ENCODE results near the gene ADH5. TPM values are rescaled to one million over a fixed set of nuclear protein-coding genes. Genes with fewer than 3 reads are reported as not detected.
"Not testable (repeated sequence)": the region's sequence is repeated elsewhere in the genome, so short reads cannot be mapped to it uniquely, and the experiment has no call there.

Gene ADH5
- total and polyA plus RNA-seq, 9 donors: 79.5 to 227 (median 161) TPM

GRCh38 chr4:99076292-99076976 is 12.2 kb downstream of the ADH5 start:
- Histone ChIP-seq H3K4me1 (ENCODE audit: insufficient read depth) (no peaks in the 10 kb centered on the region), H3K4me3 (no peak overlapping the region)

GRCh38 chr4:99074816-99075215 is 13.8 kb downstream of the ADH5 start:
- no peaks in the 10 kb centered on the region for H3K4me1 ChIP-seq (ENCODE audit: insufficient read depth)
- DNase-seq: no peak
- no peaks in the 10 kb centered on the region for H3K9me3 ChIP-seq
- H3K27ac ChIP-seq: no peak overlapping the region
- intact Hi-C loops (cut with DNase I): no loop called here
- H3K4me3 ChIP-seq: no peak overlapping the region
- TF ChIP-seq POLR2A (IDR thresholded peaks at IDR 0.05) (no peak), CTCF (IDR thresholded peaks at IDR 0.05) (no peak), EP300 (IDR thresholded peaks at IDR 0.05) (no peak)
- H3K27me3 ChIP-seq: no peaks in the 10 kb centered on the region
- H3K36me3 ChIP-seq: no peaks in the 10 kb centered on the region
- WGBS, 3 donors: 93 to 97% (median 96%) methylated on average over 7 of the region's 7 CpGs

More at GRCh38 chr4:99076292-99076976, 12.2 kb downstream of the ADH5 start:
- no peaks in the 10 kb centered on the region for H3K27me3 ChIP-seq
- no peak for DNase-seq
- intact Hi-C loops (cut with DNase I): no loop called here
- no peaks in the 10 kb centered on the region for H3K9me3 ChIP-seq
- TF ChIP-seq EP300 (IDR thresholded peaks at IDR 0.05) (no peak), CTCF (IDR thresholded peaks at IDR 0.05) (no peak), POLR2A (IDR thresholded peaks at IDR 0.05) (no peak)
- WGBS, 3 donors: 71 to 88% (median 83%) methylated on average over 5 of the region's 5 CpGs
- H3K27ac ChIP-seq: no peak overlapping the region
- no peaks in the 10 kb centered on the region for H3K36me3 ChIP-seq

GRCh38 chr4:99071159-99071558 is 17.4 kb downstream of the ADH5 start:
- Histone ChIP-seq H3K4me3 (no peak overlapping the region), H3K27ac (no peak overlapping the region), H3K36me3 (no peaks in the 10 kb centered on the region), H3K27me3 (no peaks in the 10 kb centered on the region), H3K4me1 (ENCODE audit: insufficient read depth) (no peaks in the 10 kb centered on the region), H3K9me3 (no peaks in the 10 kb centered on the region)
- TF ChIP-seq POLR2A (IDR thresholded peaks at IDR 0.05): no peak
- TF ChIP-seq CTCF (IDR thresholded peaks at IDR 0.05): no peak
- TF ChIP-seq EP300 (IDR thresholded peaks at IDR 0.05): no peak
- DNase-seq: no peak
- WGBS, 3 donors: 83 to 88% (median 84%) methylated on average over 5 of the region's 5 CpGs
- intact Hi-C loops (cut with DNase I): no loop called here

- H3K4me1 ChIP-seq (ENCODE audit: insufficient read depth): no peaks in the 10 kb centered on the region
- WGBS, 3 donors: 63 to 83% (median 64%) methylated on average over 1 of the region's 1 CpG
- no peak overlapping the region for H3K4me3 ChIP-seq
- no peaks in the 10 kb centered on the region for H3K36me3 ChIP-seq
- intact Hi-C loops (cut with DNase I): no loop called here
- H3K27me3 ChIP-seq: no peaks in the 10 kb centered on the region
- no peak for DNase-seq
- no peaks in the 10 kb centered on the region for H3K9me3 ChIP-seq
- TF ChIP-seq EP300 (IDR thresholded peaks at IDR 0.05) (no peak), POLR2A (IDR thresholded peaks at IDR 0.05) (no peak), CTCF (IDR thresholded peaks at IDR 0.05) (no peak)
- H3K27ac ChIP-seq: no peak overlapping the region
Measured at GRCh38 chr4:99067617-99068016, 21.0 kb downstream of the ADH5 start.

GRCh38 chr4:99065521-99065920 is 23.1 kb downstream of the ADH5 start:
- H3K4me3 ChIP-seq; H3K9me3 ChIP-seq; H3K4me1 ChIP-seq (ENCODE audit: insufficient read depth); DNase-seq; H3K27me3 ChIP-seq; H3K27ac ChIP-seq; H3K36me3 ChIP-seq; intact Hi-C loops (cut with DNase I): not testable (repeated sequence)
- 83 to 100% (median 97%) methylated on average over 2 of the region's 2 CpGs for WGBS, 3 donors
